Mesenchymal stem cell (in vitro differentiated cells and primary cell): Measurements from ENCODE around the gene MRPL20.

ENCODE experiments used
- DNase-seq: peaks from one replicate; pipeline ENCODE4 v3.0.0-alpha.2; 2013
- H2AFZ ChIP-seq: one replicate; pipeline ENCODE4 v1.6.1; 2013; ENCODE audit warnings: low read depth, mild to moderate bottlenecking, control low read depth, inconsistent platforms, low read length, moderate library complexity
- H2AK5ac ChIP-seq: 2 replicates; pipeline ENCODE4 v1.6.1; 2013; ENCODE audit warnings: low read length, moderate library complexity, mild to moderate bottlenecking, inconsistent platforms; ENCODE audit not compliant: severe bottlenecking
- H2BK120ac ChIP-seq: one replicate; pipeline ENCODE4 v1.6.1; 2013; ENCODE audit warnings: low read depth, mild to moderate bottlenecking, inconsistent platforms, low read length, moderate library complexity
- H2BK12ac ChIP-seq, 2 experiments: one replicate each; pipeline ENCODE4 v1.6.1; 2013; ENCODE audit warnings: inconsistent platforms in 2 of 2, low read length in 2 of 2, mild to moderate bottlenecking in 2 of 2, moderate library complexity in 2 of 2, control low read depth in 1 of 2
- H2BK15ac ChIP-seq: one replicate; pipeline ENCODE4 v1.6.1; 2013; ENCODE audit warnings: mild to moderate bottlenecking, low read depth, inconsistent platforms; ENCODE audit not compliant: poor library complexity, severe bottlenecking
- H2BK5ac ChIP-seq: 2 replicates; pipeline ENCODE4 v1.6.1; 2013; ENCODE audit warnings: low read depth, mild to moderate bottlenecking, low read length, control low read depth, inconsistent platforms; ENCODE audit not compliant: poor library complexity, severe bottlenecking
- H3K14ac ChIP-seq, 2 experiments: one replicate each; pipeline ENCODE4 v1.6.1; 2013; ENCODE audit warnings: inconsistent platforms in 2 of 2, low read length in 2 of 2, control low read depth in 1 of 2, mild to moderate bottlenecking in 1 of 2, moderate library complexity in 1 of 2
- H3K18ac ChIP-seq, 2 experiments: one replicate each; pipeline ENCODE4 v1.6.1; 2013; ENCODE audit warnings: inconsistent platforms in 2 of 2, low read length in 2 of 2, control low read depth in 1 of 2, low read depth in 1 of 2, mild to moderate bottlenecking in 1 of 2
- H3K23ac ChIP-seq, 2 experiments: one replicate each; pipeline ENCODE4 v1.6.1; 2013; ENCODE audit warnings: inconsistent platforms in 2 of 2, low read length in 2 of 2, mild to moderate bottlenecking in 2 of 2, moderate library complexity in 2 of 2, control low read depth in 1 of 2
- H3K27ac ChIP-seq: 2 replicates; pipeline ENCODE4 v1.5.1; 2013; ENCODE audit warnings: mild to moderate bottlenecking, moderate library complexity, low read length, control low read depth, inconsistent platforms; ENCODE audit not compliant: poor library complexity, severe bottlenecking
- H3K27me3 ChIP-seq, 2 experiments: 2 replicates each; pipeline versions ENCODE4 v1.6.1 to v1.7.0; 2013; ENCODE audit warnings: low read length in 2 of 2, mild to moderate bottlenecking in 2 of 2, moderate library complexity in 2 of 2, control low read depth in 1 of 2, inconsistent platforms in 1 of 2; ENCODE audit not compliant: control insufficient read depth in 1 of 2, insufficient read depth in 1 of 2
- H3K36me3 ChIP-seq, 2 experiments: 2 replicates each; pipeline versions ENCODE4 v1.6.1 to v1.7.0; 2013; ENCODE audit warnings: low read length in 2 of 2, control low read depth in 1 of 2, inconsistent platforms in 1 of 2, low read depth in 1 of 2, mild to moderate bottlenecking in 1 of 2; ENCODE audit not compliant: insufficient read depth in 2 of 2, control insufficient read depth in 1 of 2
- H3K4ac ChIP-seq, 2 experiments: one replicate each; pipeline ENCODE4 v1.6.1; 2013; ENCODE audit warnings: inconsistent platforms in 2 of 2, low read length in 2 of 2, mild to moderate bottlenecking in 2 of 2, moderate library complexity in 2 of 2, control low read depth in 1 of 2, low read depth in 1 of 2
- H3K4me1 ChIP-seq: 2 replicates; pipeline ENCODE4 v1.6.1; 2013; ENCODE audit warnings: low read depth, low read length, control low read depth; ENCODE audit not compliant: control insufficient read depth, insufficient read depth
- H3K4me2 ChIP-seq: 2 replicates; pipeline ENCODE4 v1.6.1; 2013; ENCODE audit warnings: low read length, mild to moderate bottlenecking, inconsistent platforms; ENCODE audit not compliant: poor library complexity, severe bottlenecking
- H3K4me3 ChIP-seq, 2 experiments: 2 replicates each; pipeline versions ENCODE4 v1.5.1 to v1.7.0; 2013; ENCODE audit warnings: low read length in 2 of 2, mild to moderate bottlenecking in 2 of 2, control low read depth in 1 of 2, low read depth in 1 of 2; ENCODE audit not compliant: insufficient read depth in 1 of 2
- H3K79me1 ChIP-seq: replicated peaks from 2 replicates; pipeline ENCODE4 v1.6.1; 2013; ENCODE audit warnings: mild to moderate bottlenecking, control low read depth, low read length, inconsistent platforms; ENCODE audit not compliant: poor library complexity, severe bottlenecking
- H3K9ac ChIP-seq: 2 replicates; pipeline ENCODE4 v1.7.0; 2013; ENCODE audit warnings: mild to moderate bottlenecking, low read length, moderate library complexity
- H3K9me3 ChIP-seq: 2 replicates; pipeline ENCODE4 v1.7.0; 2013; ENCODE audit warnings: mild to moderate bottlenecking, low read length; ENCODE audit not compliant: control insufficient read depth
- H4K8ac ChIP-seq: one replicate; pipeline ENCODE4 v1.6.1; 2013; ENCODE audit warnings: inconsistent platforms, mild to moderate bottlenecking, low read length, moderate library complexity
- H4K91ac ChIP-seq: one replicate; pipeline ENCODE4 v1.6.1; 2013; ENCODE audit warnings: mild to moderate bottlenecking, low read length, inconsistent platforms
- WGBS: methylation state at CpG from one replicate; pipeline ENCODE4 v1.1.7; 2013; ENCODE audit warnings: mixed read lengths; 5-methylcytosine and 5-hydroxymethylcytosine counted together

The MRPL20 gene

GRCh38 chr1:1365875-1366698 is 41.0 kb downstream of the MRPL20 start:
- 84% methylated on average over 10 of the region's 10 CpGs for WGBS
- peaks cover 0 to 6% of the 10 kb centered on the region in 2 experiments for H3K36me3 ChIP-seq
- H3K18ac ChIP-seq = no peak overlapping the region
- no peaks in the 10 kb centered on the region for H3K9me3 ChIP-seq
- H2AK5ac ChIP-seq = no peak overlapping the region
- DNase-seq = no peak
- H3K4me3 ChIP-seq = no peak overlapping the region
- no peak overlapping the region for H2BK5ac ChIP-seq
- H3K23ac ChIP-seq = no peak overlapping the region
- peaks cover 1% of the 10 kb centered on the region for H3K79me1 ChIP-seq
- no peak overlapping the region for H3K14ac ChIP-seq
- H3K4ac ChIP-seq = no peak overlapping the region
- H4K8ac ChIP-seq = no peak overlapping the region
- no peak overlapping the region for H3K27ac ChIP-seq
- no peaks in the 10 kb centered on the region for H3K27me3 ChIP-seq
- H3K4me1 ChIP-seq = peaks cover 13% of the 10 kb centered on the region
- no peak overlapping the region for H2BK15ac ChIP-seq
- H4K91ac ChIP-seq = peak overlapping the region; percentile 66
- no peak overlapping the region for H3K9ac ChIP-seq
- no peak overlapping the region for H3K4me2 ChIP-seq
- H2AFZ ChIP-seq = no peak overlapping the region
- H2BK12ac ChIP-seq = peak overlapping the region in 1 of 2 experiments; percentile 93
- no peak overlapping the region for H2BK120ac ChIP-seq

GRCh38 chr1:1364266-1364665 is 42.8 kb downstream of the MRPL20 start:
- Histone ChIP-seq H3K14ac (no peak overlapping the region), H3K79me1 (no peaks in the 10 kb centered on the region), H3K4me2 (no peak overlapping the region), H3K4me3 (no peak overlapping the region), H3K18ac (no peak overlapping the region), H3K4me1 (peaks cover 26% of the 10 kb centered on the region), H3K23ac (no peak overlapping the region), H3K36me3 (no peaks in the 10 kb centered on the region), H3K9me3 (no peaks in the 10 kb centered on the region), H4K8ac (no peak overlapping the region), H2BK15ac (peak overlapping the region; percentile 73), H3K27ac (no peak overlapping the region), H3K4ac (no peak overlapping the region), H4K91ac (no peak overlapping the region), H2BK120ac (no peak overlapping the region), H2AK5ac (no peak overlapping the region), H2AFZ (no peak overlapping the region), H3K9ac (no peak overlapping the region), H2BK5ac (no peak overlapping the region), H2BK12ac (no peak overlapping the region), H3K27me3 (no peaks in the 10 kb centered on the region)
- WGBS = 87% methylated on average over 12 of the region's 14 CpGs
- DNase-seq = no peak

- H3K4me1 ChIP-seq = peaks cover 37% of the 10 kb centered on the region
- no peaks in the 10 kb centered on the region for H3K9me3 ChIP-seq
- H3K18ac ChIP-seq = peak overlapping the region in 1 of 2 experiments; percentile 74
- peak overlapping the region; percentile 71 for H2BK15ac ChIP-seq
- H3K36me3 ChIP-seq = no peaks in the 10 kb centered on the region
- H2AK5ac ChIP-seq = no peak overlapping the region
- H2BK5ac ChIP-seq = no peak overlapping the region
- H3K4me2 ChIP-seq = no peak overlapping the region
- H3K14ac ChIP-seq = no peak overlapping the region
- 21% methylated on average over 11 of the region's 13 CpGs for WGBS
- peak overlapping the region; percentile 79 for H4K8ac ChIP-seq
- peak overlapping the region in 1 of 2 experiments; percentile 62 for H3K4me3 ChIP-seq
- H2BK12ac ChIP-seq = no peak overlapping the region
- peak overlapping the region; percentile 64 for H3K27ac ChIP-seq
- peak overlapping the region in 1 of 2 experiments; percentile 54 for H3K4ac ChIP-seq
- no peaks in the 10 kb centered on the region for H3K27me3 ChIP-seq
- no peak overlapping the region for H3K23ac ChIP-seq
- H2BK120ac ChIP-seq = peak overlapping the region; percentile 83
- H2AFZ ChIP-seq = no peak overlapping the region
- DNase-seq = peak; percentile 93
- no peaks in the 10 kb centered on the region for H3K79me1 ChIP-seq
- no peak overlapping the region for H4K91ac ChIP-seq
- H3K9ac ChIP-seq = peak overlapping the region; percentile 91
Observed at GRCh38 chr1:1361982-1362423, 45.1 kb downstream of the MRPL20 start.

- 84% methylated on average over 34 of the region's 35 CpGs for WGBS
- Histone ChIP-seq H3K27ac (peak overlapping the region; percentile 64), H3K18ac (peak overlapping the region; percentile 63 to 74), H3K79me1 (no peaks in the 10 kb centered on the region), H3K27me3 (no peaks in the 10 kb centered on the region), H2BK120ac (peak overlapping the region; percentile 83), H3K9me3 (no peaks in the 10 kb centered on the region), H3K9ac (peak overlapping the region; percentile 91), H3K4me1 (peaks cover 43% of the 10 kb centered on the region), H4K8ac (peak overlapping the region; percentile 69), H2AFZ (no peak overlapping the region), H3K4me3 (peak overlapping the region in 1 of 2 experiments; percentile 62), H3K14ac (peak overlapping the region in 1 of 2 experiments; percentile 64), H3K36me3 (peaks cover 0 to 3% of the 10 kb centered on the region in 2 experiments), H2BK12ac (peak overlapping the region; percentile 68 to 93), H2BK5ac (peak overlapping the region; percentile 8), H2AK5ac (peak overlapping the region; percentile 89), H3K23ac (no peak overlapping the region), H4K91ac (peak overlapping the region; percentile 99), H3K4me2 (no peak overlapping the region), H2BK15ac (peak overlapping the region; percentile 93), H3K4ac (peak overlapping the region; percentile 5 to 61)
- no peak for DNase-seq
Observed at GRCh38 chr1:1361233-1361981, 45.7 kb downstream of the MRPL20 start.
